K562 (cell line): ENCODE results near the gene EBF4.

Experiments used
- GATA2 ChIP-seq: sonication (generic); formaldehyde crosslinking; IDR thresholded peaks from 2 replicates; pipeline ENCODE4 v1.4.0; 2020; ENCODE audit warnings: mild to moderate bottlenecking, missing genetic modification reagents
- NFE2 ChIP-seq: IDR thresholded peaks from 2 replicates; pipeline ENCODE4 v1.6.1; 2014; ENCODE audit warnings: antibody characterized with exemption, low read depth
- PURB ChIP-seq: sonication (generic); formaldehyde crosslinking; IDR thresholded peaks from 2 replicates; pipeline ENCODE4 v1.9.0; 2021; ENCODE audit warnings: low read depth, mild to moderate bottlenecking, missing genetic modification reagents
- TRIM24 ChIP-seq, 2 experiments: fragments of 450-650 bp; IDR thresholded peaks; 2 replicates each; pipeline ENCODE4 v1.6.1; 2016
- UBTF ChIP-seq, 2 experiments: IDR thresholded peaks; 2 replicates each; pipeline ENCODE4 v1.6.1; 2012; ENCODE audit warnings: improper control_type of control experiment in 2 of 2, low read depth in 2 of 2, low read length in 2 of 2, borderline replicate concordance in 1 of 2
- ZNF592 ChIP-seq: fragments of 450-650 bp; IDR thresholded peaks from 2 replicates; pipeline ENCODE4 v1.6.1; 2017; ENCODE audit warnings: antibody characterized with exemption, mild to moderate bottlenecking
- ZNF830 ChIP-seq: fragments of 250-450 bp; sonication (Bioruptor Pico); IDR thresholded peaks from 2 replicates; pipeline ENCODE4 v1.5.0; 2021; ENCODE audit warnings: mild to moderate bottlenecking
- TF ChIP-seq, protein P1 (sequence below), 3 experiments: IDR thresholded peaks in 2 of 3; conservative IDR thresholded peaks in 1 of 3; 2 replicates each; pipeline ENCODE4 v1.5.1; 2011 to 2012; ENCODE audit warnings: low read length in 3 of 3, mild to moderate bottlenecking in 3 of 3, control low read depth in 2 of 3, improper control_type of control experiment in 1 of 3, inconsistent platforms in 1 of 3, low read depth in 1 of 3, mixed read lengths in 1 of 3, moderate library complexity in 1 of 3; ENCODE audit not compliant: insufficient read depth in 2 of 3

GRCh38 chr20:2690718-2691117, 1.9 kb upstream of the EBF4 start:
- TF ChIP-seq NFE2 (no peak), GATA2 (CRISPR knock-in tag) (no peak), ZNF592 (no peak), TRIM24 (IDR thresholded peaks at IDR 0.05) (no peak), ZNF830 (CRISPR knock-in tag) (no peak), PURB (CRISPR knock-in tag) (no peak), UBTF (IDR thresholded peaks at IDR 0.05; ENCODE audit: borderline replicate concordance in 1 of 2, low read depth in 2 of 2, low read length in 2 of 2) (no peak)
- TF ChIP-seq, protein P1, sequence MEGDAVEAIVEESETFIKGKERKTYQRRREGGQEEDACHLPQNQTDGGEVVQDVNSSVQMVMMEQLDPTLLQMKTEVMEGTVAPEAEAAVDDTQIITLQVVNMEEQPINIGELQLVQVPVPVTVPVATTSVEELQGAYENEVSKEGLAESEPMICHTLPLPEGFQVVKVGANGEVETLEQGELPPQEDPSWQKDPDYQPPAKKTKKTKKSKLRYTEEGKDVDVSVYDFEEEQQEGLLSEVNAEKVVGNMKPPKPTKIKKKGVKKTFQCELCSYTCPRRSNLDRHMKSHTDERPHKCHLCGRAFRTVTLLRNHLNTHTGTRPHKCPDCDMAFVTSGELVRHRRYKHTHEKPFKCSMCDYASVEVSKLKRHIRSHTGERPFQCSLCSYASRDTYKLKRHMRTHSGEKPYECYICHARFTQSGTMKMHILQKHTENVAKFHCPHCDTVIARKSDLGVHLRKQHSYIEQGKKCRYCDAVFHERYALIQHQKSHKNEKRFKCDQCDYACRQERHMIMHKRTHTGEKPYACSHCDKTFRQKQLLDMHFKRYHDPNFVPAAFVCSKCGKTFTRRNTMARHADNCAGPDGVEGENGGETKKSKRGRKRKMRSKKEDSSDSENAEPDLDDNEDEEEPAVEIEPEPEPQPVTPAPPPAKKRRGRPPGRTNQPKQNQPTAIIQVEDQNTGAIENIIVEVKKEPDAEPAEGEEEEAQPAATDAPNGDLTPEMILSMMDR (IDR thresholded peaks at IDR 0.05 in 2 of 3, conservative IDR thresholded peaks at IDR 0.05 in 1 of 3; ENCODE audit: insufficient read depth in 2 of 3, low read depth in 1 of 3, low read length in 3 of 3) = no peak
